Gastrocnemius medialis (tissue), 4 donors: ENCODE measurements around the gene GOLT1B.

Source experiments
- CTCF ChIP-seq, 5 experiments: fragments of 450-650 bp in 3 of 5; fragments of 200-600 bp in 2 of 5; sonication (generic) in 2 of 5; IDR thresholded peaks in 4 of 5; conservative IDR thresholded peaks in 1 of 5; 1 replicate in 4 of 5; 2 replicates in 1 of 5; pipeline ENCODE4 v1.5.1; 2016 to 2019; ENCODE audit warnings: antibody characterized with exemption in 5 of 5, mild to moderate bottlenecking in 3 of 5, moderate library complexity in 3 of 5
- POLR2A ChIP-seq, 2 donors: fragments of 450-650 bp; IDR thresholded peaks; one replicate each; pipeline ENCODE4 v1.6.1; 2017; ENCODE audit warnings: antibody characterized with exemption in 2 of 2, mild to moderate bottlenecking in 2 of 2, moderate library complexity in 2 of 2

- no peak for TF ChIP-seq CTCF (IDR thresholded peaks at IDR 0.05 in 4 of 5, conservative IDR thresholded peaks at IDR 0.05 in 1 of 5)
- TF ChIP-seq POLR2A (IDR thresholded peaks at IDR 0.05): no peak
Observed at GRCh38 chr12:21542403-21542802, 40.8 kb downstream of the GOLT1B start.
